Esophagus muscularis mucosa (tissue), 4 donors: ENCODE results near the gene GAMT. TPM values are rescaled to one million over a fixed set of nuclear protein-coding genes. Genes with fewer than 3 reads are reported as not detected.
A peak's percentile ranks its signal among the peaks of the same experiment; 100 is the strongest.
"Not testable (repeated sequence)": the region's sequence is repeated elsewhere in the genome, so short reads cannot be mapped to it uniquely, and the experiment has no call there.

ENCODE experiments used
- DNase-seq: peaks from one replicate; pipeline ENCODE4 v3.0.0-alpha.2; 2017; ENCODE audit errors: extremely low spot score
- H3K27ac ChIP-seq, 4 donors: fragments of 200-600 bp; sonication (generic); replicated peaks in 1 of 4; 1 replicate in 3 of 4; 2 replicates in 1 of 4; pipeline ENCODE4 v1.5.1; 2016 to 2019; ENCODE audit warnings: mild to moderate bottlenecking in 1 of 4
- H3K27me3 ChIP-seq, 4 donors: fragments of 200-600 bp; sonication (generic); one replicate each; pipeline versions ENCODE4 v1.5.1 to v1.6.0; 2016 to 2019
- H3K36me3 ChIP-seq, 4 donors: fragments of 200-600 bp; sonication (generic); one replicate each; pipeline ENCODE4 v1.5.1; 2016 to 2019
- H3K4me1 ChIP-seq, 4 donors: fragments of 200-600 bp; sonication (generic); one replicate each; pipeline ENCODE4 v1.5.1; 2016 to 2019
- H3K4me3 ChIP-seq, 4 donors: fragments of 200-600 bp; sonication (generic); 1 replicate in 2 of 4; 2 replicates in 2 of 4; pipeline ENCODE4 v1.5.1; 2016 to 2019; ENCODE audit warnings: mild to moderate bottlenecking in 4 of 4, moderate library complexity in 1 of 4
- H3K9me3 ChIP-seq, 4 donors: fragments of 200-600 bp; sonication (generic); 1 replicate in 3 of 4; 2 replicates in 1 of 4; pipeline ENCODE4 v1.5.1; 2016 to 2019
- CTCF ChIP-seq, 3 experiments: fragments of 200-600 bp in 2 of 3; fragments of 450-650 bp in 1 of 3; sonication (generic) in 2 of 3; IDR thresholded peaks; one replicate each; pipeline ENCODE4 v1.5.1; 2017 to 2019; ENCODE audit warnings: antibody characterized with exemption in 3 of 3, mild to moderate bottlenecking in 2 of 3, moderate library complexity in 1 of 3
- EP300 ChIP-seq: sonication (generic); formaldehyde crosslinking; IDR thresholded peaks from one replicate; pipeline ENCODE4 v1.6.1; 2017; ENCODE audit warnings: antibody characterized with exemption
- POLR2A ChIP-seq: fragments of 450-650 bp; IDR thresholded peaks from one replicate; pipeline ENCODE4 v1.6.1; 2017; ENCODE audit warnings: antibody characterized with exemption, moderate library complexity, mild to moderate bottlenecking, low read depth
- POLR2AphosphoS5 ChIP-seq, 2 donors: sonication (generic); formaldehyde crosslinking; IDR thresholded peaks; one replicate each; pipeline ENCODE4 v1.6.1; 2017; ENCODE audit warnings: antibody characterized with exemption in 2 of 2
- WGBS: methylation state at CpG from one replicate; pipeline ENCODE4 v1.1.5; 2018; 5-methylcytosine and 5-hydroxymethylcytosine counted together
- intact Hi-C: fragments of 100-400 bp; cut with DNase I; formaldehyde crosslinking; loops from one replicate; pipeline ENCODE4 v1.15.1; 2023
- total RNA-seq, 4 donors: library from RNA; depleted of rRNA; stranded (reverse); fragments of >200 nt; gene quantifications; one replicate each; pipeline versions ENCODE4 v1.1.0 to v1.2.1, GENCODE V29; 2016

Gene GAMT
- total RNA-seq, 4 donors from 2014 or later = 5.8 to 13.4 (median 11.9) TPM

- DNase-seq = no peak
- H3K4me3 ChIP-seq = no peak overlapping the region
- TF ChIP-seq CTCF (IDR thresholded peaks at IDR 0.05) (no peak), POLR2AphosphoS5 (IDR thresholded peaks at IDR 0.05) (no peak), EP300 (no peak), POLR2A (no peak)
- H3K27me3 ChIP-seq = peaks cover 0 to 9% (median 9%) of the 10 kb centered on the region in 4 donors
- peaks cover 29 to 47% (median 42%) of the 10 kb centered on the region in 4 donors for H3K4me1 ChIP-seq
- H3K36me3 ChIP-seq = peaks cover 27 to 38% (median 36%) of the 10 kb centered on the region in 4 donors
- no peaks in the 10 kb centered on the region for H3K9me3 ChIP-seq
- no peak overlapping the region for H3K27ac ChIP-seq
- WGBS = 92% methylated on average over 2 of the region's 9 CpGs
- intact Hi-C loops = loop anchor here (10.0 kb wide), 1 partner anchor 74 kb away; the partner anchor contains the start of gene ADAMTSL5
Measured at GRCh38 chr19:1441022-1441426, 39.7 kb upstream of the GAMT start.

- WGBS = 82% methylated on average over 7 of the region's 15 CpGs
- intact Hi-C loops = loop anchor here (10.0 kb wide), 1 partner anchor 74 kb away; the partner anchor contains the start of gene ADAMTSL5
Measured at GRCh38 chr19:1440418-1440801, 39.1 kb upstream of the GAMT start.

GRCh38 chr19:1439525-1440417 lies 38.4 kb upstream of the GAMT start:
- 81% methylated on average over 47 of the region's 57 CpGs for WGBS
- peak overlapping the region in 3 of 4 donors; percentile 79 to 90 (median 87) for H3K27ac ChIP-seq
- not testable (repeated sequence) for H3K27me3 ChIP-seq, DNase-seq, H3K9me3 ChIP-seq
- H3K4me3 ChIP-seq = peak overlapping the region; percentile 68 to 98 (median 88)
- intact Hi-C loops = loop anchor here (10.0 kb wide), 1 partner anchor 75 kb away; the partner anchor contains the start of gene ADAMTSL5
- peaks cover 31 to 50% (median 45%) of the 10 kb centered on the region in 4 donors for H3K36me3 ChIP-seq
- peaks cover 17 to 35% (median 30%) of the 10 kb centered on the region in 4 donors for H3K4me1 ChIP-seq

More at GRCh38 chr19:1440418-1440801, 39.1 kb upstream of the GAMT start:
- TF ChIP-seq POLR2A (no peak), EP300 (no peak), CTCF (IDR thresholded peaks at IDR 0.05) (no peak), POLR2AphosphoS5 (IDR thresholded peaks at IDR 0.05) (no peak)
- H3K9me3 ChIP-seq = no peaks in the 10 kb centered on the region
- H3K4me3 ChIP-seq = no peak overlapping the region
- peaks cover 30 to 44% (median 40%) of the 10 kb centered on the region in 4 donors for H3K36me3 ChIP-seq
- H3K27me3 ChIP-seq = peaks cover 0 to 3% (median 3%) of the 10 kb centered on the region in 4 donors
- no peak for DNase-seq
- peaks cover 23 to 41% (median 36%) of the 10 kb centered on the region in 4 donors for H3K4me1 ChIP-seq
- no peak overlapping the region for H3K27ac ChIP-seq

GRCh38 chr19:1438933-1439354 lies 37.6 kb upstream of the GAMT start:
- intact Hi-C loops = no loop called here
- under 1% methylated on average over 14 of the region's 26 CpGs for WGBS
- no peaks in the 10 kb centered on the region for H3K9me3 ChIP-seq
- no peaks in the 10 kb centered on the region for H3K27me3 ChIP-seq
- peak overlapping the region; percentile 68 to 98 (median 88) for H3K4me3 ChIP-seq
- TF ChIP-seq POLR2AphosphoS5 (IDR thresholded peaks at IDR 0.05) (no peak), CTCF (IDR thresholded peaks at IDR 0.05) (no peak), EP300 (no peak), POLR2A (no peak)
- H3K36me3 ChIP-seq = peaks cover 37 to 59% (median 54%) of the 10 kb centered on the region in 4 donors
- peak overlapping the region; percentile 79 to 90 (median 88) for H3K27ac ChIP-seq
- peaks cover 15 to 32% (median 27%) of the 10 kb centered on the region in 4 donors for H3K4me1 ChIP-seq
- DNase-seq = no peak
